T-helper 17 cell (primary cell): ENCODE results near the gene SHOX. TPM values are rescaled to one million over a fixed set of nuclear protein-coding genes. Genes with fewer than 3 reads are reported as not detected.
"Not testable (repeated sequence)": the region's sequence is repeated elsewhere in the genome, so short reads cannot be mapped to it uniquely, and the experiment has no call there.

Experiments
- ATAC-seq: fragments of 150-1000 bp; cut with Tn5 transposase; 2 replicates; pipeline ENCODE4 v1.10.0; 2021; ENCODE audit warnings: mild to moderate bottlenecking, moderate library complexity
- DNase-seq, 3 donors: peaks; one replicate each; pipeline versions ENCODE4 v3.0.0 to v3.0.0-alpha.2; 2020 to 2021
- H3K9me3 ChIP-seq: one replicate; pipeline ENCODE4 v1.7.0; 2013; ENCODE audit warnings: low read length, mild to moderate bottlenecking; ENCODE audit not compliant: control insufficient read depth, poor library complexity, severe bottlenecking
- H3K27ac Mint-ChIP-seq: one replicate; pipeline ENCODE4 v1.8.0; 2022; ENCODE audit warnings: mild to moderate bottlenecking, moderate library complexity, mixed read lengths
- H3K27me3 Mint-ChIP-seq: one replicate; pipeline ENCODE4 v1.8.0; 2022; ENCODE audit warnings: mixed read lengths
- H3K36me3 Mint-ChIP-seq: one replicate; pipeline ENCODE4 v1.8.0; 2022; ENCODE audit warnings: low read depth, mixed read lengths
- H3K4me1 Mint-ChIP-seq: one replicate; pipeline ENCODE4 v1.8.0; 2022; ENCODE audit warnings: mild to moderate bottlenecking, mixed read lengths
- H3K4me3 Mint-ChIP-seq: one replicate; pipeline ENCODE4 v1.8.0; 2022; ENCODE audit warnings: mild to moderate bottlenecking, moderate library complexity, mixed read lengths
- total RNA-seq, 4 donors: library from RNA in 2 of 4; stranded (reverse) in 2 of 4; gene quantifications; one replicate each; pipeline ENCODE4 v1.2.3 and lab custom pipeline; 2022 to 2026

SHOX gene
- total RNA-seq: not detected
- 0 to 0.23 reads per million in 2 donors for total RNA-seq (lab: John Stamatoyannopoulos, UW)

GRCh38 chrX:630612-631496 lies at the start of gene SHOX:
TSS of gene SHOX (plus strand) at chrX:630791. CDS start at chrX:630898, 107 bp downstream.
- Mint-ChIP-seq H3K27ac (no peak within 1 kb of the TSS), H3K36me3 (peaks cover 6% of the 10 kb centered on the region), H3K4me1 (no peaks in the 10 kb centered on the region), H3K27me3 (peaks cover 42% of the 10 kb centered on the region), H3K4me3 (no peak within 1 kb of the TSS)
- ATAC-seq (no peak), DNase-seq (no peak)
- no peaks in the 10 kb centered on the region for H3K9me3 ChIP-seq

GRCh38 chrX:581066-581465 lies 49.5 kb upstream of the SHOX start:
- ATAC-seq (no peak), DNase-seq (no peak)
- Mint-ChIP-seq H3K4me3 (no peak overlapping the region), H3K27ac (no peak overlapping the region), H3K4me1 (no peaks in the 10 kb centered on the region), H3K27me3 (no peaks in the 10 kb centered on the region), H3K36me3 (no peaks in the 10 kb centered on the region)
- no peaks in the 10 kb centered on the region for H3K9me3 ChIP-seq

- no peak overlapping the region for H3K4me3 Mint-ChIP-seq
- H3K27ac Mint-ChIP-seq: no peak overlapping the region
- H3K36me3 Mint-ChIP-seq: no peaks in the 10 kb centered on the region
- no peaks in the 10 kb centered on the region for H3K4me1 Mint-ChIP-seq
- no peak for ATAC-seq
- no peaks in the 10 kb centered on the region for H3K27me3 Mint-ChIP-seq
- no peak for DNase-seq
- no peaks in the 10 kb centered on the region for H3K9me3 ChIP-seq
These were observed 48.8 kb upstream of the SHOX start for GRCh38 chrX:581720-582298.

GRCh38 chrX:584572-584971 lies 46.0 kb upstream of the SHOX start:
- no peak overlapping the region for H3K4me3 Mint-ChIP-seq
- H3K9me3 ChIP-seq: no peaks in the 10 kb centered on the region
- H3K4me1 Mint-ChIP-seq: no peaks in the 10 kb centered on the region
- H3K36me3 Mint-ChIP-seq: no peaks in the 10 kb centered on the region
- no peak for ATAC-seq
- H3K27me3 Mint-ChIP-seq: no peaks in the 10 kb centered on the region
- no peak overlapping the region for H3K27ac Mint-ChIP-seq
- no peak for DNase-seq

- Mint-ChIP-seq H3K4me1 (no peaks in the 10 kb centered on the region), H3K4me3 (no peak overlapping the region), H3K27ac (no peak overlapping the region), H3K36me3 (no peaks in the 10 kb centered on the region), H3K27me3 (no peaks in the 10 kb centered on the region)
- ATAC-seq: no peak
- no peak for DNase-seq
- no peaks in the 10 kb centered on the region for H3K9me3 ChIP-seq
These were observed 45.3 kb upstream of the SHOX start for GRCh38 chrX:585115-585808.

GRCh38 chrX:586351-586750 lies 44.2 kb upstream of the SHOX start:
- no peaks in the 10 kb centered on the region for H3K9me3 ChIP-seq
- Mint-ChIP-seq H3K27ac (no peak overlapping the region), H3K36me3 (no peaks in the 10 kb centered on the region), H3K4me1 (no peaks in the 10 kb centered on the region), H3K4me3 (no peak overlapping the region), H3K27me3 (no peaks in the 10 kb centered on the region)
- no peak for ATAC-seq
- no peak for DNase-seq

GRCh38 chrX:589261-589660 lies 41.3 kb upstream of the SHOX start:
- H3K27ac Mint-ChIP-seq, H3K36me3 Mint-ChIP-seq: not testable (repeated sequence)

GRCh38 chrX:590693-591404 lies 39.7 kb upstream of the SHOX start:
- no peak overlapping the region for H3K4me3 Mint-ChIP-seq
- no peak overlapping the region for H3K27ac Mint-ChIP-seq
- H3K36me3 Mint-ChIP-seq: no peaks in the 10 kb centered on the region
- no peaks in the 10 kb centered on the region for H3K27me3 Mint-ChIP-seq
- H3K4me1 Mint-ChIP-seq: no peaks in the 10 kb centered on the region
- DNase-seq (no peak), ATAC-seq (no peak)
- H3K9me3 ChIP-seq: no peaks in the 10 kb centered on the region

More at GRCh38 chrX:589261-589660, 41.3 kb upstream of the SHOX start:
- not testable (repeated sequence) for ATAC-seq, H3K27me3 Mint-ChIP-seq, H3K4me1 Mint-ChIP-seq, H3K9me3 ChIP-seq, DNase-seq, H3K4me3 Mint-ChIP-seq

GRCh38 chrX:599837-600715 lies 30.5 kb upstream of the SHOX start:
- H3K4me3 Mint-ChIP-seq: no peak overlapping the region
- no peak for ATAC-seq
- no peaks in the 10 kb centered on the region for H3K9me3 ChIP-seq
- H3K27me3 Mint-ChIP-seq: no peaks in the 10 kb centered on the region
- DNase-seq: no peak
- no peaks in the 10 kb centered on the region for H3K4me1 Mint-ChIP-seq
- no peaks in the 10 kb centered on the region for H3K36me3 Mint-ChIP-seq
- no peak overlapping the region for H3K27ac Mint-ChIP-seq

GRCh38 chrX:603029-603428 lies 27.6 kb upstream of the SHOX start:
- not testable (repeated sequence) for H3K27me3 Mint-ChIP-seq, DNase-seq, H3K27ac Mint-ChIP-seq

GRCh38 chrX:604616-605015 lies 26.0 kb upstream of the SHOX start:
- H3K4me1 Mint-ChIP-seq, H3K27me3 Mint-ChIP-seq: not testable (repeated sequence)

More at GRCh38 chrX:603029-603428, 27.6 kb upstream of the SHOX start:
- H3K9me3 ChIP-seq, ATAC-seq, H3K4me3 Mint-ChIP-seq, H3K4me1 Mint-ChIP-seq, H3K36me3 Mint-ChIP-seq: not testable (repeated sequence)

GRCh38 chrX:608088-608487 lies 22.5 kb upstream of the SHOX start:
- not testable (repeated sequence) for H3K9me3 ChIP-seq, H3K27ac Mint-ChIP-seq, ATAC-seq, H3K4me1 Mint-ChIP-seq, H3K4me3 Mint-ChIP-seq, H3K27me3 Mint-ChIP-seq, DNase-seq, H3K36me3 Mint-ChIP-seq

More at GRCh38 chrX:604616-605015, 26.0 kb upstream of the SHOX start:
- H3K27ac Mint-ChIP-seq, DNase-seq, H3K4me3 Mint-ChIP-seq, ATAC-seq, H3K36me3 Mint-ChIP-seq, H3K9me3 ChIP-seq: not testable (repeated sequence)
